ENCODE results near the gene KCTD3. TPM values are rescaled to one million over a fixed set of nuclear protein-coding genes. Genes with fewer than 3 reads are reported as not detected.
A peak's percentile ranks its signal among the peaks of the same experiment; 100 is the strongest.

Gene KCTD3
- total RNA-seq, 1 experiment from 2014 or later = 26.6 TPM

GRCh38 chr1:215597961-215598360 lies 30.9 kb downstream of the KCTD3 start:
- no peak for DNase-seq (ENCODE audit: low read depth, low spot score)
- in situ Hi-C loops (cut with HindIII; ENCODE audit: low pct_unique_long_range_greater_than_20kb, low sequenced_read_pairs) = no loop called here

- DNase-seq (ENCODE audit: low read depth, low spot score) = peak; percentile 47
These were observed 32.4 kb downstream of the KCTD3 start for GRCh38 chr1:215599418-215600074.

DNA sequence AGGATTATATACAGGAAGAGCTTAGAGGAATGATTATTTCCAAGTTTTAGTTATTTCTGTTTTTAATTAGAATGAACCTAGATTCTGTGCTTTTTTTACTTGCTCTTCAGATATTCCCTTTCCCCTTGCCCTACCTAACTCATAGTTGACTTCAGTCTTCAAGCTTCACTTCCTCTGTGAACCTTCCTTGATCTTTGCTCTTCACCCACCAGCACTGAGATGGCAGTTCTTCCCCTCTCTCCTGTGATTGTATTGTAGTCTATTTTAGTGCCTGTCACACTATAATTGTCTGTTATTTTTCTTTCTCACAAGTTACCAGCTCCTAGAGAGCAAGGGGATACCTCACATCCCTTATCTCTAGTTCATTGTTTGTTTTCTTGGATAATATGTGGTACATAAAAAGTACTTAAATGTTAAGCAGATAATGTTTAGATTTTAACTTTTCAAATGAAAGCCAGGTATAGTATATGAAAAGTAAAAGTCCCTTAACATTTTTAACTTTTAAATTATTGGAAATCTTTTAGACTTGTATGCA lies 33.2 kb downstream of the KCTD3 start:
- in situ Hi-C loops (cut with HindIII; ENCODE audit: low pct_unique_long_range_greater_than_20kb, low sequenced_read_pairs) = no loop called here

More at GRCh38 chr1:215599418-215600074, 32.4 kb downstream of the KCTD3 start:
- in situ Hi-C loops (cut with HindIII; ENCODE audit: low pct_unique_long_range_greater_than_20kb, low sequenced_read_pairs) = no loop called here

GRCh38 chr1:215600867-215601266 lies 33.8 kb downstream of the KCTD3 start:
- in situ Hi-C loops (cut with HindIII; ENCODE audit: low pct_unique_long_range_greater_than_20kb, low sequenced_read_pairs) = no loop called here
- no peak for DNase-seq (ENCODE audit: low read depth, low spot score)

More for the DNA sequence above, 33.2 kb downstream of the KCTD3 start:
- DNase-seq (ENCODE audit: low read depth, low spot score) = no peak

- in situ Hi-C loops (cut with HindIII; ENCODE audit: low pct_unique_long_range_greater_than_20kb, low sequenced_read_pairs) = no loop called here
- no peak for DNase-seq (ENCODE audit: low read depth, low spot score)
These were observed 34.2 kb downstream of the KCTD3 start for GRCh38 chr1:215601276-215601675.

- in situ Hi-C loops (cut with HindIII; ENCODE audit: low pct_unique_long_range_greater_than_20kb, low sequenced_read_pairs) = no loop called here
- DNase-seq (ENCODE audit: low read depth, low spot score) = no peak
These were observed 36.2 kb downstream of the KCTD3 start for GRCh38 chr1:215603319-215603718.

DNA sequence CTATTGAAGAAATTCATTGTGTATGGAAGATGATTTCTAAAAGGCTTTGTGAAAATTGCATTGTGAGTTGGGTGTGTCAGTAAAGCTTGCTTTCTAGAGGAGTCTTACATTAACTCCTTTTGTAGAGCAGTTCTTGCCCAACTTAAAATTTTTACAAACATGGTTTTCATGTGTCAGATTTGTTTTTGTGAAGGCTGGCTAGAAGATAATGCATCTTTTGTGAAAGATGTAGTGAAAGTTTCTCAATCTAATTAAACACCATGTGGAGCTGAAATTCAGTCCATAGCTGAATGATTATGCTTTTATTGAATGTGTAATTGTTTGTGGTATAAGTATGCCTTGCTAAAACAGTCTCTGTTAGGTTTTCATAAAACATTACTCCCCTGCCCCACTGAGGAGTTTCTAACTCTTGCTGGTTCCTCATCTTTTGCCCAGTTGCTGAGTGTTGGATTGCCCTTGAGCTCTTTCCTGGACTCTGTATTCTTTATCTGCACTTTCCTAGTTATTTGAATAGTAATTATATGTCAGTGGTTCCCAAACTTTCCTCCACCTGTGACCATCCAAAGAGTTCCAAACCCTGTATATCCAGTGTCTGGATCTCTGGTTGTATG lies 38.0 kb downstream of the KCTD3 start:
- peak; percentile 75 for DNase-seq (ENCODE audit: low read depth, low spot score)
- in situ Hi-C loops (cut with HindIII; ENCODE audit: low pct_unique_long_range_greater_than_20kb, low sequenced_read_pairs) = no loop called here

DNA sequence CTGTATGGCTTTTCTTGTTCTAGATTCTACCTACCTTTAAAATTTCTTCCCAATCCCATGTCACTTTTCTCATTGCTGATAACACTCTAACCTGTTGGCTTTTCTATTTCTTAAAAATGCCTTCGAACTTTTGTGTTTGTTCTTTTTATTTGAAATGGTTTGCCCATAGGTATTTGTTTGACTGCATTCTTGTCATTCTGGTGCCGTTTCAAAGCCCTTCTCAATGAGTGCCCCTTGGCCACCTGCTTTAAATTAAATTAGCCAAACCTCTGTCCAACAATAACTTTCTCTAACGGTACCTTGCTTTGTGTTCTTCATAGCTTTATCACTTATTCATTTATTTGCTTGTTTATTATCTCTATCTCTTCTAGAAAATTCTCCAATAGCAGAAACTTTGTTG lies 38.9 kb downstream of the KCTD3 start:
- in situ Hi-C loops (cut with HindIII; ENCODE audit: low pct_unique_long_range_greater_than_20kb, low sequenced_read_pairs) = no loop called here

DNA sequence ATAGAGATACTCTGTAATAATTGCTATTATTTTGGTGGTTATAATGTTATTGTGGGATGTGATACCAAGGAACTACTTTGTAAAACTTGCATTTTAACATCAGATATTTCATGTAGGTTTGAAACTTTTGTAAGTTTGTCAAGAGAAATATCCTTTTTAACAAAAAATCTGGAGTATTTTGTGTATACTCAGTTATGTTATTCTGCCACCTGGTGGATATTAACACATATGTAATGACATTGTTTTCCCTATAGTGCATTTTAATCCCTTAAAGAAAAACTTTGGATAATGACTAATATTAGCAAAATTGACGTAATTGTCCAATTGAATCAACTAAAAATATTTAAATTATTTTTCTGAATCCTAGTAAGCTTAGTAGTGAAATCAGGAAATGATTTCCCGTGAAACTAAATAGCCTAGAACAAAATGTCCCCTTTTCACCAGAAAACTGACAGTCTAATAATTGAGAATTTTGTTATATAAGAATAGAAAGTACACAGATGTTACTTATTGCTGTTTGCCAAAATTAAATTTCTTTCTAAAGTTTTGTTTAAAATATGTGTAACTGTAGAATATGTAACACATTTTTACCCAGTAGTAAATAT lies 39.6 kb downstream of the KCTD3 start:
- DNase-seq (ENCODE audit: low read depth, low spot score) = peak; percentile 22
- in situ Hi-C loops (cut with HindIII; ENCODE audit: low pct_unique_long_range_greater_than_20kb, low sequenced_read_pairs) = no loop called here

More for the DNA sequence above, 38.9 kb downstream of the KCTD3 start:
- no peak for DNase-seq (ENCODE audit: low read depth, low spot score)

- DNase-seq (ENCODE audit: low read depth, low spot score) = no peak
- in situ Hi-C loops (cut with HindIII; ENCODE audit: low pct_unique_long_range_greater_than_20kb, low sequenced_read_pairs) = no loop called here
These were observed 40.3 kb downstream of the KCTD3 start for GRCh38 chr1:215607412-215607811.

GRCh38 chr1:215608646-215609045 lies 41.5 kb downstream of the KCTD3 start:
- in situ Hi-C loops (cut with HindIII; ENCODE audit: low pct_unique_long_range_greater_than_20kb, low sequenced_read_pairs) = no loop called here
- no peak for DNase-seq (ENCODE audit: low read depth, low spot score)

DNA sequence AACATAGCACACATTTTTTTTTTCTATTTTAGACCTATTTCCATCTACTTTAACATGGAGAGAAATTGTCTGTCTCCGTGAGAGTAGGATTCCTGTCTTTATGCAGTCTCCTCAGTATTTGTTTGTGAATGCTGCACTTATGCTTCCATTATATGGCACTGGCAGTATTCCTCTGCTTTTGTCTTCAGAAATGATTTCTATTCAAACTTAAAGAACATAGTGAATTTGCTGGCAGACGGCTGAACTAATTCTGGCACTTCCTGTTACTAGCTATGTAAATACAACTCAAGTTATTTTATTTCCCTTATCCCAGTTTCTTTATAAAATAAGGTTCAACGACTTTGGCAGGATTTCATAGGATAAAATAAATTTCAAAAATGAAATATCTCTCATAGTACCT lies 45.3 kb downstream of the KCTD3 start:
- no peak for DNase-seq (ENCODE audit: low read depth, low spot score)
- in situ Hi-C loops (cut with HindIII; ENCODE audit: low pct_unique_long_range_greater_than_20kb, low sequenced_read_pairs) = no loop called here

DNA sequence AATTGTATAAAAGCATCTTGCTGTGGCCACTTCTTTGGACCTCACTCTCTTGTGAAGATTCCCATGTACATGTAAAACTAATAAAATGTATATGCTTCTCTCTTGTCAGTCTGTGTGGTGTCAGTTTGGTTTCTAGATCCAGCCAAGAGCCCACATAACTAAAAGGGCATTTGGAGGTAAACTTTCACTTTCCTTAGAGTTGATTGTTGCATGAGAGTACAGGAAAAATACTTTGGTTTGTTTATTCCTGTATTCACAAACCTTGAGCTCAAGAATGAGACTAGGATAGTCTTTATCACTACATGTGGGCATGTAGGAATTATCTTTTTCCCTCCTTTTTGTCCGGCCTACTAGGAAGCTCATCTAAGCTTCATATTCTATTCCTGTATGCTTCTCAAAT lies 50.9 kb downstream of the KCTD3 start:
- in situ Hi-C loops (cut with HindIII; ENCODE audit: low pct_unique_long_range_greater_than_20kb, low sequenced_read_pairs) = no loop called here
- DNase-seq (ENCODE audit: low read depth, low spot score) = no peak

DNA sequence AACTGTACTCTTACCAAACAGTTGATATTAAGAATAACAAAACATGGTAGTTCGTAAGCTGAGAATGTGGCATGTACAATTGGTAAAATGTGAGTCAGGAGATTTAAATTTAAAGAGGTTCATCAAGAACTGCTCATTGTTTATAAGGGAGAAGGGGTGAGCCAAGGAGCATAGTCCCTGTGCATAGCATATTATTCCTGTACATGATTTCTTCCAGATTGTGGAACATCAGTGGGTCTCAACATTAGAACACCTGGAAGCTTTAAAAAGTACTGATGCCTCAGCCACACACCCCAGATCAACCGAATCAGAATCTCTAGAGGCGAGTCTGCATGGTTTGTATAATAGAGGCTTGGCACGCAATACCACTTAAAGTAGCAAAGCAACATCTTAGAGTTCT lies 56.1 kb downstream of the KCTD3 start:
- in situ Hi-C loops (cut with HindIII; ENCODE audit: low pct_unique_long_range_greater_than_20kb, low sequenced_read_pairs) = no loop called here
- DNase-seq (ENCODE audit: low read depth, low spot score) = no peak

GRCh38 chr1:215625949-215626348 lies 58.8 kb downstream of the KCTD3 start:
- no peak for DNase-seq (ENCODE audit: low read depth, low spot score)
- in situ Hi-C loops (cut with HindIII; ENCODE audit: low pct_unique_long_range_greater_than_20kb, low sequenced_read_pairs) = no loop called here

GRCh38 chr1:215631040-215631439 lies 63.9 kb downstream of the KCTD3 start:
- in situ Hi-C loops (cut with HindIII; ENCODE audit: low pct_unique_long_range_greater_than_20kb, low sequenced_read_pairs) = no loop called here
- no peak for DNase-seq (ENCODE audit: low read depth, low spot score)

- no peak for DNase-seq (ENCODE audit: low read depth, low spot score)
- in situ Hi-C loops (cut with HindIII; ENCODE audit: low pct_unique_long_range_greater_than_20kb, low sequenced_read_pairs) = no loop called here
These were observed 64.4 kb downstream of the KCTD3 start for GRCh38 chr1:215631489-215631888.

- in situ Hi-C loops (cut with HindIII; ENCODE audit: low pct_unique_long_range_greater_than_20kb, low sequenced_read_pairs) = no loop called here
- DNase-seq (ENCODE audit: low read depth, low spot score) = no peak
These were observed 68.7 kb downstream of the KCTD3 start for GRCh38 chr1:215635827-215636226.
